Measurements from ENCODE around the gene RPS6KA2.
A peak's percentile ranks its signal among the peaks of the same experiment; 100 is the strongest.

GRCh38 chr6:166381733-166382499 lies 245.1 kb downstream of the RPS6KA2 start:
- TF ChIP-seq, protein P1, sequence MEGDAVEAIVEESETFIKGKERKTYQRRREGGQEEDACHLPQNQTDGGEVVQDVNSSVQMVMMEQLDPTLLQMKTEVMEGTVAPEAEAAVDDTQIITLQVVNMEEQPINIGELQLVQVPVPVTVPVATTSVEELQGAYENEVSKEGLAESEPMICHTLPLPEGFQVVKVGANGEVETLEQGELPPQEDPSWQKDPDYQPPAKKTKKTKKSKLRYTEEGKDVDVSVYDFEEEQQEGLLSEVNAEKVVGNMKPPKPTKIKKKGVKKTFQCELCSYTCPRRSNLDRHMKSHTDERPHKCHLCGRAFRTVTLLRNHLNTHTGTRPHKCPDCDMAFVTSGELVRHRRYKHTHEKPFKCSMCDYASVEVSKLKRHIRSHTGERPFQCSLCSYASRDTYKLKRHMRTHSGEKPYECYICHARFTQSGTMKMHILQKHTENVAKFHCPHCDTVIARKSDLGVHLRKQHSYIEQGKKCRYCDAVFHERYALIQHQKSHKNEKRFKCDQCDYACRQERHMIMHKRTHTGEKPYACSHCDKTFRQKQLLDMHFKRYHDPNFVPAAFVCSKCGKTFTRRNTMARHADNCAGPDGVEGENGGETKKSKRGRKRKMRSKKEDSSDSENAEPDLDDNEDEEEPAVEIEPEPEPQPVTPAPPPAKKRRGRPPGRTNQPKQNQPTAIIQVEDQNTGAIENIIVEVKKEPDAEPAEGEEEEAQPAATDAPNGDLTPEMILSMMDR (IDR thresholded peaks at IDR 0.05; ENCODE audit: extremely low read depth in 1 of 2, insufficient read depth in 1 of 2, low read depth in 1 of 2, low read length in 2 of 2) = peak; percentile 69 to 78
- TF ChIP-seq POLR2A (IDR thresholded peaks at IDR 0.05; ENCODE audit: low read depth, low read length) = no peak
- no peak for TF ChIP-seq POLR2AphosphoS5 (IDR thresholded peaks at IDR 0.05; ENCODE audit: insufficient read depth, low read depth, low read length)
- TF ChIP-seq FOS (IDR thresholded peaks at IDR 0.05; ENCODE audit: borderline replicate concordance, insufficient read depth, low read length) = no peak
- TF ChIP-seq, protein P2, sequence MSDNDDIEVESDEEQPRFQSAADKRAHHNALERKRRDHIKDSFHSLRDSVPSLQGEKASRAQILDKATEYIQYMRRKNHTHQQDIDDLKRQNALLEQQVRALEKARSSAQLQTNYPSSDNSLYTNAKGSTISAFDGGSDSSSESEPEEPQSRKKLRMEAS (IDR thresholded peaks at IDR 0.05; ENCODE audit: insufficient read depth, insufficient read length) = no peak

Data from endothelial cell of umbilical vein (primary cell).